HuH-7.5 (cell line): ENCODE results near the gene MORN5.

ENCODE experiments used
- DNase-seq: peaks from one replicate; pipeline ENCODE4 v3.0.0; 2011; ENCODE audit warnings: low spot score

The MORN5 gene

GRCh38 chr9:122125158-122125508 lies 34.6 kb upstream of the MORN5 start:
- peak; percentile 92 for DNase-seq

DNA sequence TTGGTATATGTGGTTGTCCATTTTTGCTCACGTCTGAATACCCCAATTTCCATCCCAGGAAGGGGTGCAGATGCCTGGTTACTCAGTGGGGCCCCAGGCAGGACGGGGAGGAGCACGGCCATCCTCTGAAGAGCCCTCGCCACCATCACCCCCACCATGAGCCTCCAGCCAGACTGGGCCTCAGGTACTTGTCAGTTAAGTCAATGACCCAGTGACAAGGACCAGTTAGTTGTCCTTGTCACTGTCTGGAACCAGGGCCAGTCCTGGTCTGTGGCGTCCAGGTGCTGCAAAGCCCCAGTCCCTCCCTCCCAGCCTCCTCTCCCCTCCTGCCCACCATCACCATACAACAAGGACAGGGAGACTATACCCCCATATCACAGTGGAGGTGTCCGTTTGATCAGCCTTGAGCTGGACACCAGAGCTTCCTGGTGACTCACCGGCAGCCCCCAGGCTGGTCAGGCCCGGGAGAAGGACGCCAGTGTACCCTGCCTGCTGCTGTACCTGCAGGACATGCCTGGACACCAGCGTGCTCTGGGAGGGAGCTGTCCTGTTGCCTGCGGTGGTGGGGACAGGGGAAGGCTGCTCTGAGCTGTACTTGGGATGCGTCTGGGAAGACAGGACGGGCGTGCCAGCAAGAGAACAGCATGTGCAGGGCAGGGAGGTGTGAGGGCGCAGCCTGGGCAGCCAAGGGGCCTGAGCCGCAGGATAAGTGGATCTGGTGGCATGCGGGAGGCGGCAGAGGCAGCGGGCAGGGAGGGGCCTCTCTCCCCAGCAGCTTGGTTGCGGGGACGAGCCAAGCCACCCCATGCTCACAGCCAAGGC lies 34.0 kb upstream of the MORN5 start:
- DNase-seq, result no peak

DNA sequence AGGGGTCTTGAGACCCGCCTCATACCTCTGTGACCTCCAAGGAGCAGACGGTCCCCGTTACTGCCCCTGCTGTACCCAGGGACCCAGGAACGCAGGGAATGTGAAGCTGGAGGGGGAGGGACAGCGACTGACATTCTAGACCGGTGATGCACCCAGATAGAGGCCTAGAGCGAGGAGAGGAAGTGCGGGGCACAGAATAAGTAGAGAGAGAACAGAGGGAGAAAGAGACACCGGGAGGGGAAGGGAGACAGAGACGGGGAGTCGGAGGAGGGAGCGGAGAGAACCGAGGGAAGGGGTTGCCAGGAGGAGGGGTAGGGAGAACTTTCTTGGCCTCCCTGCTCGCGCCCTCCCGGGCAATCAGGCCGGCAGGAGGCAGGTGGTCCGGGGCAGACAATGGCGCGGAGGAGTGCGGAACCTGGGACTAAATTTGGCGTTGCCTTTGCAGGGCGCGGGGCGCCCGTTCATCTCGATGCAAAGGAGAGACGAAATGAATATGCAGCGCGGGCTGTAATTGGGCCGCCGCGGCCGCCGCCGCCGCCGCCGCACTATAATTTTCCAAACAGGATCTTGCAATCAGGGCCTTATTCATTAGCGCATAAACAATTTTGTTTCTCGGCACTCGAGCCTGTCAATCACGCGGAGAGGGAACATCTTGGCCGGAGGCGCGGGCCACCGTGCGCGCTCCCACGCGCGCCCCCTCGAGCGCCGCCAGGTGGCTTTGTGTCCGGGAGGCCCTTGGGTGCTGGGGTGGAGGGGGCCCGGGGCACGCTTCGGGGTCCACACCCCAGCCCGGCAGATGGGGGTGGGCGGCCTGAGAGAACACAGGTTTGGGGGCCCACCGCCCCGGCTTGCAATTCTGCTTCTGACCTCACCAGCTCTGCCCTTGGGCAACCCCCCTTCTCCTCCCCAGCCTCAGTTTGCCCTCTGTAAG lies 33.1 kb upstream of the MORN5 start:
- no peak for DNase-seq

GRCh38 chr9:122127396-122127798 lies 32.3 kb upstream of the MORN5 start:
- no peak for DNase-seq

GRCh38 chr9:122128007-122128968 lies 31.4 kb upstream of the MORN5 start:
- DNase-seq, result no peak

DNA sequence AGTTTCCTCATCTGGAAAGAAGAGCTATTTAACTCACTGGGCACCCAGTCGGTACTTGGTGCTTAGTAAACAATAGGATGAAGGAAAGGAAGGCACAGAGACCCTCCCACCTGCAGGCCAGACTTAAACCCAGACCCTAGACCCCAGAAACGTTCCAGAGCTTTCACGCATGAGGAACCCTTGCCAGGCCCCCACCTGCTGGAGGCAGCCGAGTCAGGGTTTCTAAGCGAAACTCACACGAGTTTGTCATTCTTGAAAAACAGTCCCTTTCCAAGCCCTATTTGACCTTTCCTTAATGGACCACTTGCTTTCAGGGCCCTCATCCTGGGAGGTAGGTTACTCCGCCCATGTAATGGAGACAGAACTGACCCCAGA lies 30.8 kb upstream of the MORN5 start:
- DNase-seq, result no peak

GRCh38 chr9:122129969-122130368 lies 29.7 kb upstream of the MORN5 start:
- no peak for DNase-seq

DNA sequence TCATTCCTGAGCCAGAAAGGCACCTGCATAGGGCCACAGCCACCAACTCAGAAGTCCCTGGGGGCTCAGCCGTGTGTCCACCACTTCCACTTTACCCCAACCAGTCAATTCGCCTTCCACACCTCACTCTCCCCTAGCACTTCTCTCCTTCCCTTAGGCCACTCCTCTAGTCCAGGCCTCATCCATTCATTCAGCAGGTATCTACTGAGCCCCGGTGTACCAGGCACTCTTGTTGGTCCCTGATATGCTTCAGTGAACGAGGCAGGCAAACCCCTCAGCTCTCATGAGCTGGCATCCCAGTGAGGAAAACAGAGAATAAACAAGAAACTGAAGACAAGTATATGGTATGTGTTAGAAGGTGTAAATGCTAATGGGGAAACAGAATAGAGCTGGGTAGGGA lies 28.9 kb upstream of the MORN5 start:
- no peak for DNase-seq

GRCh38 chr9:122131401-122132001 lies 28.2 kb upstream of the MORN5 start:
- DNase-seq, result no peak

- DNase-seq, result no peak
Observed at GRCh38 chr9:122132539-122132938, 27.2 kb upstream of the MORN5 start.

- DNase-seq, result no peak
Observed at GRCh38 chr9:122133263-122133983, 26.3 kb upstream of the MORN5 start.

- no peak for DNase-seq
Observed at GRCh38 chr9:122133984-122134535, 25.6 kb upstream of the MORN5 start.

GRCh38 chr9:122134822-122135528 lies 24.7 kb upstream of the MORN5 start:
- DNase-seq, result no peak

DNA sequence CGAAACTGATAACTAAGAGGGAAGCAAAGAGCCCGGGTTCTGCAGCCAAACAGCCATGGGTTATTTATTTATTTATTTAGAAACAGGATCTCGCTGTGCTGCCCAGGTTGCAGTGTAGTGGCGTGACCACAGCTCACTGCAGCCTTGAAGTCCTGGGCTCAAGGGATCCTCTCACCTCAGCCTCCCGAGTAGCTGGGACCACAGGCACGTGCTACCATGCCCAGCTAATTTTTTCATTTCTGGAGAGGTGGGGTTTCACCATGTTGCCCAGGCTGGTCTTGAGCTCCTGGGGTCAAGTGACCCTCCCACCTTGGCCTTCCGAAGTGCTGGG lies 24.2 kb upstream of the MORN5 start:
- no peak for DNase-seq

DNA sequence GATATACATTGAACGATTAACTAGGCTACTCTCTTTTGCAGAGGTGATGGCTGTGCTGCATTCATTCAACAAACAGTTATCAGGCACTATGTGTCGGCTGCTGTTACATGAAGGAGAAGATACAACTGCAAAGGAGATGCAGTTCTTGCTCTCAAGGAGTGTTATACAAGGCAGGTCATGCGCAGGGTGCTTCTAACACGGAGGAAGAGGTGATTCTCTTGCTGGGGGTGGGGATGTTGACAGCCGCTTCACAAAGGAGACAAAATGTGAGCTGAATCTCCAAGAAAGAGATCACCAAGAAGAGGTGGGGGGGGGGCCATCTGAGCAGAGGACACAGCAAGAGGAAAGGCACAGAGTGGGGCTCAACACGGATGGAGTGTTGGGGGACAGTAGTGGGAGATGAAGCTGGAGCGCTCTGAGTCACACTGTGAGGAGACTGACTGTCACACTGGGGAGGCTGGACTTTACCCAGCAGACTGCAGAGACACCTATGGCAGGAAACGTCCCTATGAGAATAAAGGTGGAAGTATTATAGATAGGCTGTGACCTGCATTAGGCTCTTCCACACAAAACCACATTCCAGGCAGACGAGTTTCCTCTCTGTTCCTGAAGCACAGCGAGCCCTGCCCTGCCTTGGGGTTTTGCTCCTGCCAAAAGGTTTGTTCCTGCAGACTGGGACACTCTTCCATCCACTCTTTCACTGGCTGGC lies 21.0 kb upstream of the MORN5 start:
- DNase-seq, result no peak

DNA sequence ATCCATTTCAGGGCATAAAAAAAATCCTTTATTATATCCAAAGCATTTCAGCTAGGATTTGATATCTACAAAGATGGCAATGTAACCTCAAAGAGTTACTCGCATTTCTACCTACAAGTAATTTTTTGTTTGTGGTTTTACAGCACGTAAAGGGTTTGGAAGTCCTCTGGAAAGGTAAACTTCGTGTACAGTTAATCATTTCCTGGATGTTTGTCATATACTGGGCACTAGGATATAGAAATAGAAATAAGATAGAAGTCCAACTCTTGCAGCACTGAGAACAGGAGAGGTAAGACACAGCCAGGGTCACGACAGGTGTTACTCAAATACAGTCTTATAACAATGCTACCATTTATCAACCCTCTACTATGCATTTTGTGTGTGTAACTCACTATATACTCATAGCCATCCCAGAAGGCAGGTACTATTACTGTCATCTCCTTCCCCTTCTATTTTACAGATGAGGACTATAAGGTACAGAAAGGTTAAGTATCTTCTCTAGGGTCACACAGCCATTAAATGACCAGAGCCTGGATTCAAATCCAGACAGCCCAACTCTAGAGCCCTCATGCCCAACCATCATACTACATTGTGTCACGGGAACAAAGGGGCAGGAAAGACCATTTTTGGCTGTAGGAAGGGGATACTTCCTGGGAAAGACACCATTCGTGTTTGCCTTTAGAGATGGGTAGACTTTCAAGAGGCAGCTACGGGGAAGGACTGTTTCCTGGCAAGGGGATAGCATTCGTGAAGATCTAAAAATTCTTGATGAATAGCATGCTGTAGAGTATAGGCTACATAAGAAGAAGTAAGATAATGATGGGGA lies 19.1 kb upstream of the MORN5 start:
- DNase-seq, result no peak

- no peak for DNase-seq
Observed at GRCh38 chr9:122141671-122142070, 18.0 kb upstream of the MORN5 start.

- no peak for DNase-seq
Observed at GRCh38 chr9:122143296-122143695, 16.4 kb upstream of the MORN5 start.
